ENCODE results near the gene PTPN1.
"Not testable (repeated sequence)": the region's sequence is repeated elsewhere in the genome, so short reads cannot be mapped to it uniquely, and the experiment has no call there.

Gene PTPN1

DNA sequence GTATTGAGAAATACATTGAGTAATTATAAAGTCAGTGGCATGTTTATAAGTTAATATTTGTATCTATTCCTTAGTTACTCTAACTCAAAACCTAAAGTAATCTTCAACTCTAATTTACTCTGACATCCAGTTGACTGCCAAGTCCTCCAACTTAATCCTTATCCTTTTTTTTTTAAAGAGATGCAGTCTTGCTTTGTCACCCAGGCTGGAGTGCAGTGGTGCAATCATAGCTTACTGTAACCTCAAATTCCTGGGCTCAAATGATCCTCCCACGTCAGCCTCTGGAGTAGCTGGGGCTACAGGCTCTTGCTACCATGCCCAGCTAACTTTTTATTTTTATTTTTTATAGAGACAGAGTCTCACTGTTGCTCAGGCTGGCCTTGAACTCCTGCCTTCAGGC lies 24.4 kb downstream of the PTPN1 start:
- DNase-seq: no peak

DNA sequence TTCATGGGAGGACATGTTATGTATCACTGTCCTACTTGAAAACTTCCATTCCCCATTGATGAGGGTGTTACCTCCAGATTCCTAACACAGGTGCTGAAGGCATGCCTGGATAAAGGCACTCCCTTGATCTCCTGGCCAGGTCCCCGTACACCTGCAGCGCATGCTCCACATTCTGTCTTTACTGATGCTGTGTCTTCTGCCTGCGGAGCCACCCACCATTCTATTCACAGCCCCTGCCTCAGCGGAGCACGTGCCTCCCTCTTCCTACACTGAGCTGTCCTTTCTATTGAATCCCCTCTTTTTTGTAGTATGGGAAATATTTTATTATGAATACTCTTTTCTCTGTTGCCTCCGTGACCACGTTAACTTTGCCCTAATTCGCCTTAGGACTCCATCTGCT lies 25.0 kb downstream of the PTPN1 start:
- DNase-seq: no peak

DNA sequence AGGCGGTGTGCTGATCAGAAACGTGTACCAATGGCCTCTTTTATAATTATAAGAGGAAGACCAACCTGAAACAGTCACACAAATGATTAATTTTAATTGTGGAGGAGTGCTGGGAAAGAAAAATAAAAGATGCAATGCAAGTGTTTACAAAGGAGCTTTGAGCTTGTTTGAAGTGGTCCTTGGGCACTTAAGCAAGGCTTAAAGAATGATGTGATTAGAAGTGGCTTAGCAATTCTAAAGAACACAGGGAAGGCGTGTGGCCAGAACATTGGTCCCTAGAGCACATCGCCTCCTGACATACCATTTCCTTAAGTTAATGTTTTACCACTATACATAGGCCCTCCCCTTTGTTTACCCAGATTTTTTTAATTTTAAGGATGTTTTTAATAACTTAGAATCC lies 26.1 kb downstream of the PTPN1 start:
- DNase-seq: no peak

DNA sequence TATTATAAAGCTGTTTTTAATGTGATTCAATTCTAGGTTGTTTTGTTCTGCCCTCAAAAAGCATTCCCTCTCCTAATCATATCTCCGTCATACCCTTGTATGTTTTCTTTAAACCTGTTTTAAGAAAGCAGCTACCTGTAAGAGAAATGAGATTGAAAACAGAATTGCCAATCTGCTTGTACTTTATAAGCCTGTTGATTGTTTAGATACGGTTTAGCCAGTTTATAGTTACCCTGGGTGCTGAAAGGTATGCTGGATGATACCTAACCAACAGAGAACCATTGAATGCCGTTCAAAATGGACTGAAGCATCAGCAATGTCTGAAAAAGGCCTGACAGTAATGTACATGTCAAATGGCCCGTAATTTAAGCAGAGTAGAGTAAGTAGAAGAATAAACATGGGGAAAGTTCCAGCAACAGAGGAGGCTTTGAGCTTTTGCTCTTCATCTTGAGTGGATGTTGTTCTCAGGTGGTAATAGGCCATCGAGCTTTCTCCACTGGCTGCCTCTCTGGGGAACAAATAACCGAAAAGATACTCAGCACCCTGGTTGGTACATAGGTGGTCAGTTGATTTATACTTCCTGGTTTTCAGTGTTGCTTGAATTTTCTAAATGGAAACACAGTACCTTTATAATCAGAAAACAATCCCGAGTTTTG lies 27.5 kb downstream of the PTPN1 start:
- no peak for DNase-seq

DNA sequence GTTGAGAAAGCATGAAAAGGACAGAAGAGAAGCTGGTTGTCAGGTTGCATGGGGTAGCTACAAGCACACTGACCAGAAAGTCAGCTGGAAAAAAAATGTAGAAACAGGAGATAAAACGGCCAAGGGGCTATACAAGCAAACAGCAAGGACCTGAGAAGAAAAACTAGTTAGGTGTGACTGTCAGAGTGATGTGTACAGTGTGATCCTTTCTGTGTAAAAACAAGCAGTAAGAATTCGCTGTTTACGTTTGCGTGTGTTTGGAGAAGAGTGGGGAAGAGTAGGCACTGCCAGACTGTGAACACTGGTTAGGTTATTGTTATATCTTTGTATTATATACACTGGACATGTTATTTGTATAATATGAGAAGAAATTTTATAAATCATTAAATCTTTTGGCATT lies 28.1 kb downstream of the PTPN1 start:
- DNase-seq: no peak

DNA sequence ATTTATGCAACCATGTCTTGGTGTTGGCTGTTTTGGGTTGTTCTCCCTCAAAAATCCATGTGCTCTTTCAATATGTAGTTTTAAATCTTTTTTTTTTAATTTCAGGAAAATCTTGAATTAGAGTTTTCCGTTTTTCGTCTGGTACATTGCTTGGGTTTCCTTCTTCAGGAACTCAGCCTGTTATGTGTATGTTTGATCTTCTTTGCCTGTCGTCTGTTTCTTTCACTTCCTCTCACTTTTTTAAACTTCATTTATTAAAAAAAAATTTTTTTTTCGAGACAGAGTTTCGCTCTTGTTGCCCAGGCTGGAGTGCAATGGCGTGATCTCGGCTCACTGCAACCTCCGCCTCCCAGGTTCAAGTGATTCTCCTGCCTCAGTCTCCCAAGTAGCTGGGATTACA lies 29.6 kb downstream of the PTPN1 start:
- not testable (repeated sequence) for DNase-seq

DNA sequence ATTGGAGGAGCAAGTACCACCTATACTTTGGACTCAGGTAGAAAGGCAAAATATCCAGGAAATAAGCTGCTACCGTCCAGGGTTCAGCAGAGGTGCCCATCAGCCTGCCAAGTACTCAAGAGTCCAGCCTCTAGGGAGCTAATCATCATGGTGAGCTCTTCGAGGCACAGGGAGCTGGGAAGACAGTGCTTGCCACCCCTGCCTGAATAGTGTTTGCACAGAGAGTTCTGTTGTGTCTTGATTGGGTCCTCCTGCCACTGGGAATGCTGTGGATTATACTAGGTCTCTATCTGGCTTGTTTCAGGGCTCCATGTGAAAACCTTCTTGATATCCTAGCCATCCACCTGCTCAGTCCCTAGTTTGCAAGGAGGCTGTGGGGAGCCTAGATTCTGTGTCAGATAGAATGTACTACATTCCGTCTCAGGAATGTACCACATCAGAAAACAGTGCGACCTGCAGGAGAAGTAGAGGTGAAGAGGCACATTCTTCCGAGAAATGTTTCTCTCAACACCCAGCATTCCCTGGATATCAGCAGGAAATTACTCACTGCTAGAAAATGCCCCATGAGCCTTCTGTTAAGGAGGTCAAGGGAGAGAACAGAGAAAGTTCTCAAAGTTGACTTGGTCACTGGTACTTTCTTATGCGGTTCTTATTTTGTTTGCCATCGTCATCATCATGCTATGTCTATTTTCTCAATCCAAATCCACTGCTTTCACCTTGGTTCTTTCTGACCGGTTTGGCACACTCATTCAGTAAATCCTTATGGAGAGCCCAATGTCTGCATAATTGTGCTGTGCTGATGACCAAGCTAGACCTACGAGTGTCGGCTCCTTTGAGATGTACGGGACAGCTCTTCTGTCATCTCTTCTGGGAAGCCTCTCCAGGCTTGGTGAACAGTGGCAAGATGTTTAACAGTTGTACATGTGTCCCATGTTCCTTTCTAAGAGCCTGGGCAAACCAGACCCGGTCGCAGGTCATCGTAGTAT lies 30.7 kb downstream of the PTPN1 start:
- DNase-seq: no peak

DNA sequence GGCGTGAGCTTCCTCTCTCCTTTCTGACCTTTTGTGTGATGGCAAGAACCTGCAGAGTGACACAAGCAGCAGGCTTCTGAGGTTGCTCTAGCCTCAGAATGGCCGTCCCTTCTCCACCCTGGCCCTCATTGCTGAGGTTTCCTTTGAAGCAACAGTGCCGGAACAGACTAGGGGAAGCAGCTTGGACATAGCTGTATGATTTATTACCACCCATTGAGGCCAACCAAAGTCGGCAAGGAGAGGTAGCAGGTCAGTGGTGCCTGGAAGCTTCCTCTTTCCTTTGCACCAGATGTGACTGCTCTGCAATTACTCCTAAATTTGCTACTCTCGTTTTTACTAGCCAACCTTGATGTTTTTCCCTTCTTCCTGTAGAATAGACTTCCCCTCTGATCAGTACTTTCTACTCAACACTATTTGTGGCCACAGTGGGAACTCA lies 31.4 kb downstream of the PTPN1 start:
- DNase-seq: no peak

DNA sequence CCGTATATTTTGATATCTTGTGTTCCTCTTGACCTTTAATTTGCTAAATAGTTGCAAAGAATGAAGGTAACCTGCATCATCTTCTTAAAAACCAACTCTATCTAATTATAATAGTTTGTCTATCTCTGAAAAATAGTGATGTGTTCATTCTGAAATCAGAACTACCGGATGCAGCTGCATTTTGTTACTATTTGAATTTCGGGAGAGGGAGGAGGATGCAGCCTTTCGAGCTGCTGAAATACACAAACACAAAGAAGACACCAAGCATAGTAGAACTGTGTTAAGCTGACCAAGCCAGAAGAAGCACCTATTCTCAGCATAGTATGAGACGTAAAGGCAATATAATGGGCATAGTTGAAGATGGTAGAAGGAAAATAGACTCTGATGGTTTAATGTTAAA lies 33.1 kb downstream of the PTPN1 start:
- DNase-seq: no peak

DNA sequence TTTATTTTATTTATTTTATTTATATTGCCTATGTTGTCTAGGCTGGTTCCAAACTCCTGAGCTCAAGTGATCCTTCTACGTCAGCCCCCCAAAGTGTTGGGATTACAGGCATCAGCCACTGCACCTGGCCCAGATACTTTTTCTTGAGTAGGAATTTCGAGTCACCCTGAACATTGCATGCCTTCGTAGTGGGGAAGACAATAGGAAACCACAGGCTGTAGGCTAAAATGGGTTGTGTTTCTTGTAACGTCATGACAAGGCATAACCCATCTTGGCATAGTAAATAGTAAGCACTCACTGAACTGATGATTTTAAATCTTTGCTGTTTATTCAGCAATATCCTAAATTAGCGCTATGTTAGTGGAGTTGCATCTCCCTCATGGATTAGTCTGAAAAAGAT lies 34.9 kb downstream of the PTPN1 start:
- DNase-seq: no peak

DNA sequence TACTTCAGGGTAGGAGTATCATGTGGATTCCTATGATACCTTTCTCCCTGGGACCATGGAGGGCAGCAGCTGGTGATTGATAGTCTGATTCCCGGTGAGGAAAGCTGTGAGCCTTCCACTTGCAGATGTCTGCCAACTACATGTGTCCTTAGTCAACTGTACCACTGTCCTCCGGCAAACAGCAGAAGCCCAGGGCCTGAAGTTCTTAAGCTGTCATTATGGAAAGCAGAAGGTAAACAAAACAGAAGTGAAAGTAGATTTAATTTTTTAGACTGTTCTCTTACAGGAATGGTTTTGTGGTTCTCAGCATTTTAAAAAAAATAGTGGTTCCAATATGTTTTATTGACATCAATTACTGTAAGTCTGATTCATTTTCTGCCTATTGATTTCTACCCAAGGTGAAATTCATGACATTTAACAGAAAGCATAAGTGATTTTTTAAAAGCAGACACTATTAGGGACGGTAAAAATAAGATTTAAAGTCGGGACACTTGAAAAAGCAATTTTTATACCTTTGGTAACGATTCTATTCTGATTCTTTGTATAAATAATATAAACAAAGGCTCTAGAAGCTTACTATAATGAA lies 36.6 kb downstream of the PTPN1 start:
- no peak for DNase-seq

DNA sequence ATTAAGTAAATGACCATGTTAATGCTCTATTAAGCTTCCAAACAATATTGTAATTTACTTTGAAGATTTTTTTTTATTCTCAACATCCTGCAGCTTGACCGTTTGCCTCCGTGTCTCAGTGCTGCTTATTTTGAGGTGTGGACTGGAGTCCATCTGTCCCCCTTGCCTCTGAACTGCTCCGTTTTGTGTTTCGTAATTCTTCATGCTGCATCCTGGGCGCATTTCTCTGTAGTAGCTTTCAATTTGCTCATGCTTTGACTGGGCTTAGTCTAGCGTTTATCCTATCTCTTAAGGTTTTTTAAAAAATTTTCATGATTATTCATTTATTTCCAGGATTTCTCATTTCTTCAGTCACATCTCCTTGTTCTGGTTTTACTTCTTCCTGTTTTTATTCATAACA lies 37.8 kb downstream of the PTPN1 start:
- DNase-seq: no peak

DNA sequence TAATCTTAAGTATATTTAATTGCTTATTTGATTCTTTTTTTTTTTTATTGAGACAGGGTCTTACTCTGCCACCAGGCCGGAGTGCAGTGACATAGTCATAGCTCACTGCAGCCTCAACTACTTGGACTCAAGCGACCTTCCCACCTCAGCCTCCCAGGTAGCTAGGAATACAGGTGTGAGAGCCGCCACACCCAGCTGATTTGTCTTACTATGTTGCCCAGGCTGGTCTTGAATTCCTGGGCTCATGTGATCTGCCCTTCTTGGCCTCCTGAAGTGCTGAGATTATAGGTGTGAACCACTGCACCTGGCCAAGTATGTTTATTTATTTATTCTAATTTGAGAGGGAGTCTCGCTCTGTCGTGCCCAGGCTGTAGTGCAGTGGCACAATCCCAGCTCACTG lies 38.2 kb downstream of the PTPN1 start:
- DNase-seq: no peak

DNA sequence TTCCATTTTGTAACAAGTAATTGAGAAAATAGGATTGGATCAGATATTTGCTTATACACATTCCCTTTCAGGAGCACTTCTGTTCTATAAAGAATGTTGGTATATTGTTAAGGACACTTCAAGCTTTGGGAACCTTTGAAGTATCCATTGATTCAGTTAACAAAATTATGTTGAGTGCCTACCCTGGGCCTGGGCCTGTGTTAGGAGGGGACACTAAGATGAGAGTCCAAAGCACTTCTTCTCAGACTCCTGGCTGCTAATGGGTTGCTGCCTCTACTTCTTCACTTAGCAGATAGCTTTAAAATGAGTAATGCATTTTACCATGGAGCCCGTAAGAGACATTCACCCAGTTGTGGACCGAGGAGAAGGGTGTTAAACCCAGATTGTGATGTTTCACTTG lies 40.3 kb downstream of the PTPN1 start:
- DNase-seq: no peak

DNA sequence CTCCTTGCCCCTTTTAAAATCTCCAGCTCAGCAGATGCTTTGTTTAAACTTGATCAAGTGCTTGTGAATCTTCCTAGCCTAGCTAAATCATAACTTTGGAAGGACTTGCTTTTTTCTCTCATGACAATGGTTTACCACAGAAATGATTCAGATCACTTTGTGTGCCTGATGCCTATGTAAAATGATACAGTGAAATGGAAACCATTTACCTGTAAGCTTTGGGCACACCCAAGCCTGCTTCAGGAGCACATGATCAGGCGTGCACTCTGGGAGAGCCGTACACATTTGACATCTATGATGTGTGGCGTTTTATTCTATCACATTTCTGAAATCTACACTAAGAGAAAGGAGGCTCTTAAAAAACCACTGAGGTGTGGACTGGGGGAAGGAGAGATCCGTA lies 41.1 kb downstream of the PTPN1 start:
- DNase-seq: no peak

DNA sequence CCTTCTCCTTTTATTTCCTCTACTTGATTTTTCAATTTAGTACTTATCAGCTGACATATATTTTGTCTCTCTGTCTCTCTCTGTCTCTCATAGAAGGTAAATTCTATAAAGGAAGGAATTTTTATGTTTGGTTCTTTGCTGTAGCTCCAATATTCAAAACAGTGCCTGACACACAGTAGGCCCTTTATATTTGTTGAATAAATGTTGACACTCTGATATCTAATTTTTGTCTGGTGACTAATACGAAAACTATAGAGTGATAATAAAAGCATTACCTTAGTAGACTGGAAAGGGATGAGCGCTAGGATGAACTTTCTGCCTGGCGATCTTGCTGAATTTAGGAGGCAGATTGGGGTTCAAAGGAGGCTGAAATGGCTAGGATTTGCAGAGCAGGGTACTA lies 42.8 kb downstream of the PTPN1 start:
- DNase-seq: no peak

DNA sequence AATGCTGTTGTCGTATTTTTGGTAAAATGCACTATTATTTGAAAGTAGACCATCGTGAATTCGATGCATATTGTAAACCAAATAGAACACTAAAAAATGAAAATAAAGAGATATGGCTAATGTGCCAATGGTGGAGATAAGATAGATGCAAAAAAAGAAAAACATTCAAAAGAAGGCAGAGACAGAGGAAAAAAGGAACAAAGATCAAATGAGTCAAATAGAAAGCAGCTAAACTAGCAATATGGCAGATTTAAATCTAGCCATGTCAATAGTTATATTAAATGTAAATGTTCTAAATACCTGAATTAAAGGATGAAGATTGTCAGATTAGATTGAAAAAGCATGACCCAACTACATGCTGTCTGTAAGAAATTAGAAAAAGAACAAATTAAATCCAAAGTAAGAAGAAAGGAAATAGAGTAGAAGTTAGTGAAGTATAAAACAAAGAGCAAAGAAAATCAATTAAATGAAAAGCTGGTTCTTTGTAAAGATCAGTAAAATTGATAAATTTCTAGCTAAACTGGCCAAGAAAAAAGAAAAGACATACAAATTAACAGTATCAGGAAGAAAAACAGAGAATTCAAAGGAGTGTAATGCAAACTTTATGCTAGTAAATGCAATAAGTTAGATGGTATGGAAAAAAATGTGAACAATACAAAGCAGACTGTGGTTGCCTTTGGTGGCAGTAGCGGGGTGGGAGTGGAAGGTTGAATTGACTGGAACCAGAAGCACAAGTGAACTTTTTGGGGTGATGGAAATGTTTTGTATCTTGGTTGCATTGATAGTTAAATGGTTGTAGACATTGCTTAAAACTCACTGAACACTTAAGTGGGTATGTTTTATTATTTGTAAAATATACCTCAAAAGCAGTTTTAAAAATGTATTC lies 44.8 kb downstream of the PTPN1 start:
- DNase-seq: no peak

DNA sequence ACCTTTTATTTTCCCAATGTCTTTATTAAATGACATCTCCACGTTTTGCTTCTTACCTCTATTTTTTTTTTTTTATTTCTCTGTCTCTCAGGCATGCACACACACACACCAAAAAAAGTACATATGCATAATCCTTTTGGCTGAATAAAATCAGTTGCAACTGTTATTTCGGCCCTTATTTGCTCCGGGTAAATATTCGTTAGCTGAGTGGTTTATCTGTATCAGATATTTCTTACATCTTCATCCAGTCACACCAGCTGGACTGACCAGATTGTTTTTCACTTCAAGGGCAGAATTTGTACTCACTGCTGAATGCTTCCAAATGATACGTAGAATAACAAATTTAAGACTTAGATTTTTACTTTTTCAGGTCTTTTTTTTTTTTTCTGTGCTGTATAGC lies 45.5 kb downstream of the PTPN1 start:
- DNase-seq: no peak

DNA sequence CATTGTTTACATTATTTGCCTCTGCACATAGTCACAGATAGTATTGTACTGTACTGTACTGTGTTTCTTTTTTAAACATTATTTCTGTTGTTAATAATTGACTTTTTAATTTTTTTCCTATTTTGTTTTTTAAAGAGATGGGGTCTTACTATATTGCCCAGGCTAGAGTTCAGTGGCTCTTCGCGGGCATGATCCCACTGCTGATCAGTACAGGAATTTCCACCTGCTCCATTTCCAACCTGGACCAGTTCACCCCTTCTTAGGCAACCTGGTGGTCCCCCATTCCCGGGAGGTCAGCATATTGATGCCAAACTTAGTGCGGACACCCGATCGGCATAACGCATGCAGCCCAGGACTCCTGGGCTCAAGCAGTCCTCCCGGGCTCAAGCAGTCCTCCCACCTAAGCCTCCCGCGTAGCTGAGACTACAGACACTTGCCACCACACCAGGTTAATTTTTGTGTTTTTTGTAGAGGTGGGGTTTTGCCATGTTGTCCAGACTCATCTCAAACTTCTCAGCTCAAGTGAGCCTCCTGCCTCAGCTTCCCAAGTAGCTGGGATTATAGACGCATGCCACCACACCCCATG lies 47.5 kb downstream of the PTPN1 start:
- DNase-seq: no peak

DNA sequence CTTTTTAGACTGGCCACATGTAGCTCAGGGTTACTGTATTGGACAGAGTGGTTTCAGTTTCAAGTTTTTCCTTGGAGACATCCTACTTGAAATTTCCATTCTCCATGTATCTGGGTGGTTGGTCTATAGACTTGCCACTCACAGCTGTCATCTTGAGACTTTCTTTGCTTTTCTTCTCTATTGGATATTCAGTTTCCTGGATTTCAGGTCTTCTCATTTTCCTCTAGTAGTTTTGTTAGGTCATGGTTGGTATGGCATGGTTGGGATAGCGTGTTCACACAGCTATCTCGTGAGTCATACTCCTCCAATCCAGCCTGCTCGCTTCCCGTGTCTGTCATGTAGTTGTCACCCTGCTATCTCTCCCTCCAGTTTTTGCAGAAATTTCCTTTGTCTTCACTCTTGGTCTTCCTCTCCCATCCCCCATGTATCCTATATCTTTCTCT lies 48.3 kb downstream of the PTPN1 start:
- DNase-seq: no peak

DNA sequence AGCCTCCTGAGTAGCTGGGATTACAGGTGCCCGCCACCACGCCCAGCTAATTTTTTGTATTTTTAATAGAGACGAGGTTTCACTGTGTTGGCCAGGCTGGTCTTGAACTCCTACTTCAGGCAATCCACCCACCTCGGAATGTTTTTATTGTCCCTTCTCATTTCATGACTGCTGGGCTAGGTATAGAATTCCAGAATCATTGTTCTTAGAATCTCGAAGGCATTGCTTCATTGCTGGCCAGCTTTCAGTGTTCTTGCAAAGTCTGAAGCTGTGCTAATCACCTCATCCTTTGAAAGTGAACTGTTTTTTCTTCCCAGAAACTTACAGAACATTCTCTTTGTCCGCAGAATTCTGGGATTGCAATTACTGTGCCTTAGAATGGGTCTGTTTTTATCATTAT lies 49.0 kb downstream of the PTPN1 start:
- DNase-seq: no peak

DNA sequence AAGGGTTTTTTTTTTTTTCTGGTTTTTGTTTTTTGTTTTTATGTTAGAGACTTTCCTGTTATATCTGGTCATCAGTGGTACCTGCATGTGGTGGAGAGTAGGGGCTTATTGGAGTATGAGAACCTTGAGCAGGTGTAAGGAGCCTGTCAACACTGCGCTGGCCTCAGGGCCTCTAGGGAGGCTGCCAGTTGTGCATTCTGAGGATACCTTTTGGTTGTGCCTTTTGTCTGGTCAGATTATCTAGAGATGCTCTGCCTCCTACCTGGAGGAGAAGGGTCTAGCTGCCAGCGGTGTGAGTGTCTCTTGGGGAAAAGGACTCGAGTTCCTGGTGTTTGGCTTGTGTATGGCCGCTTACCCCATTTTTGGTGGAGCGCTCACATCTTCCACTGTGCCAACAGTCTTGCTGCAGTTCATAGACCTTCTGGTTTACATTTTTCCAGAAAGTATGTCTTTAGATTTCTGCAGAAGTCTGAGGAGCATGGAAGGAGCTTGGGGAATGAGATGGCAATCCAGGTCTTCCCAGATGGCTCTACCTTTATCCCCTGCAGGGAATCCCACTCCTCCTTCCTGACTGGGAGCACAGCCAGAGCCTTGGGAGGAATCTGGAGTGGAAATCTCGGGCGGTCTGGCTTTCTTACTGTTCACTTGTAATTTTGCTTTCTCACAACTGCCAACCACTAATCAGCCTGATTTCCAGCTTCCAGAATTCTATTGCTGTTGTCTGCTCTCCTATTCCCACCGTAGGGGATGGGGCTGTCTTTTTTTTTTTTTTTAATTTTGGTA lies 49.9 kb downstream of the PTPN1 start:
- DNase-seq: no peak
